Mesothelial cell of epicardium (in vitro differentiated cells): ENCODE results near the gene MAN1A1. TPM values are rescaled to one million over a fixed set of nuclear protein-coding genes. Genes with fewer than 3 reads are reported as not detected.

ENCODE experiments used
- DNase-seq, 2 experiments: peaks; one replicate each; pipeline ENCODE4 v3.0.0; 2021; ENCODE audit warnings: low spot score in 2 of 2; ENCODE audit not compliant: unreplicated experiment in 2 of 2
- H3K27ac Mint-ChIP-seq: 2 replicates; pipeline ENCODE4 v1.8.0; 2021; ENCODE audit warnings: mixed read lengths
- H3K27me3 Mint-ChIP-seq: 2 replicates; pipeline ENCODE4 v1.8.0; 2021; ENCODE audit warnings: low read depth, mixed read lengths
- H3K36me3 Mint-ChIP-seq: 2 replicates; pipeline ENCODE4 v1.8.0; 2021; ENCODE audit warnings: mixed read lengths
- H3K4me1 Mint-ChIP-seq: 2 replicates; pipeline ENCODE4 v1.8.0; 2021; ENCODE audit warnings: mixed read lengths
- H3K4me3 Mint-ChIP-seq: 2 replicates; pipeline ENCODE4 v1.8.0; 2021; ENCODE audit warnings: mild to moderate bottlenecking, moderate library complexity, mixed read lengths
- H3K9me3 Mint-ChIP-seq: 2 replicates; pipeline ENCODE4 v1.8.0; 2021; ENCODE audit warnings: mixed read lengths
- CTCF ChIP-seq: fragments of 200-600 bp; sonication (generic); IDR thresholded peaks from one replicate; pipeline ENCODE4 v1.5.0; 2021; ENCODE audit warnings: antibody characterized with exemption; ENCODE audit not compliant: unreplicated experiment
- total RNA-seq: library from RNA; stranded (reverse); gene quantifications from 3 replicates; pipeline ENCODE4 v1.2.1, GENCODE V29; 2021

MAN1A1 gene
- total RNA-seq, 1 donor from 2014 or later, result 51.1 TPM

DNA sequence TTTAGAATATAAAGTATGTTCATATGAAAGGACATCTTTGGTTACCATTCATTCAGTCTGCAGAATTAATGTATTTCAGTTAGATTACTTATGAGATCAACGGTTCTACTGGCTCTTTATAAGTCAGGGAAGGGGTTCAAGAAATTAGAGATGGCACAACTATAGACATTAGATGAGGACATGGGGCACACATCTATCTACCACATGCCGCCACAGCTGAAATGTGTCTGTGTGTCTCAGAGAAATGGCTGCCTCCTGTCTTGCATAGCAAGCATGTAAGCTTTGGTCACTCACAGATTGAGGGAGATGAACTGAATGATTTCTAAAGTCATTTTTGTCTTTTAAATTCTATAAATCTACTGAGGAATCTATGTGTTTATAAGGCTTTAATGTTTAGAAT, 142.2 kb downstream of the MAN1A1 start:
- Mint-ChIP-seq H3K4me1 (peaks cover 18% of the 10 kb centered on the region), H3K4me3 (no peak overlapping the region), H3K36me3 (peaks cover 8% of the 10 kb centered on the region), H3K27me3 (no peaks in the 10 kb centered on the region), H3K27ac (peak overlapping the region; percentile 17), H3K9me3 (no peaks in the 10 kb centered on the region)
- no peak for DNase-seq
- no peak for TF ChIP-seq CTCF

DNA sequence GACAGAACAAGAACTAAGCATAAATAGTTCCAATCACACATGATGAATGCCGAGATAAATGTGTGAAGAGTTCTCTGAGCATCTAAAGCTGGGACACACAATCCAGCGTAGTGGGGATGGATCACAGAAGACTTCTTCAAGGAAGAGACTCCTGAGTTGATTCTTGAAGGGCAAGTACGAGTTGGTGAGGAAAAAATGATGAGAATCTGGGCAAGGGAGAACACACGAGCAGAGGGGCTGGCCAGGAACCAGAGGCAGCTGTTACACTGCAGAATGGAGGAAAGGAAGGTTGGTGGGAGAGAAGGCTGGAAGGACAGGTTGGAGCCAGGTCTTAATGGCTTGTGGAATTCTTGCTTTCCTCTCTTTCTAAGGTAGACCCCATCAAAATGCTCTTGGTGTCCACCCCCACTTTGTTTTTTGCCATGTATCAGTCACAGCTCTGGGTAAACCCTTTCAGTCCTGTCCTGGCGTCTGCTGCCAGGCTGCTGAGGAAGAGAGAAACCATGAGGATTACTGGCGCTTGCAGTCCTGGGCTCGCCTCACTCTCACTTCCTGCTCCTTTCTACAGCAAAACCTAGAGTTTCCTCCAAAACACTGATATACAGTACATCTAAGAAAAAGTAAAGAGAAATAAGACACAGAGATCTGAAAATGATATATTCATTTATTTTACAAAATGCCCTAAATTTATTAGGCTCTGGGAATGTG, 143.5 kb downstream of the MAN1A1 start:
- H3K9me3 Mint-ChIP-seq, result no peaks in the 10 kb centered on the region
- peaks cover 8% of the 10 kb centered on the region for H3K36me3 Mint-ChIP-seq
- H3K4me1 Mint-ChIP-seq, result peaks cover 18% of the 10 kb centered on the region
- H3K27me3 Mint-ChIP-seq, result no peaks in the 10 kb centered on the region
- H3K27ac Mint-ChIP-seq, result no peak overlapping the region
- DNase-seq, result no peak
- H3K4me3 Mint-ChIP-seq, result no peak overlapping the region
- no peak for TF ChIP-seq CTCF

GRCh38 chr6:119204719-119205118, 144.8 kb downstream of the MAN1A1 start:
- H3K27ac Mint-ChIP-seq, result no peak overlapping the region
- no peak overlapping the region for H3K4me3 Mint-ChIP-seq
- no peak for TF ChIP-seq CTCF
- peaks cover 8% of the 10 kb centered on the region for H3K36me3 Mint-ChIP-seq
- no peaks in the 10 kb centered on the region for H3K9me3 Mint-ChIP-seq
- no peaks in the 10 kb centered on the region for H3K27me3 Mint-ChIP-seq
- peaks cover 13% of the 10 kb centered on the region for H3K4me1 Mint-ChIP-seq
- DNase-seq, result no peak

DNA sequence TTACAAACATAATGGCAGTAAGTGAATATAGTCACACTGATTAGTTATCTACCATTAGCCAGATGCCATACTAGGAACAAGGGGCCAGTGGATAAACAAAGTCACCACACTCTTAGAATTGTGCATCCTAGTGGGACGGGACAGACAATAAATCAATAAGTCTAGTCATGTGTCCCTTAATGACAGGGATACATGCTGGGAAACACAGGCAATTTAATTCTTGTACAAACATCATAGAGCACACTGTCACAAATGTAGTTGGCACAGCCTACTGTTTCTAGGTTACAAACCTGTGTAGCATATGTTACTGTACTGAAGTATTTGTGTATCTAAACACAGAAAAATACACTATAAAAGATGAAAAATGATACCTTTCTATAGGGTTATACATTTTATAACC, 148.1 kb downstream of the MAN1A1 start:
- no peak for DNase-seq
- Mint-ChIP-seq H3K9me3 (no peaks in the 10 kb centered on the region), H3K27ac (no peak overlapping the region), H3K36me3 (peaks cover 18% of the 10 kb centered on the region), H3K27me3 (no peaks in the 10 kb centered on the region), H3K4me1 (peaks cover 9% of the 10 kb centered on the region), H3K4me3 (no peak overlapping the region)
- no peak for TF ChIP-seq CTCF

DNA sequence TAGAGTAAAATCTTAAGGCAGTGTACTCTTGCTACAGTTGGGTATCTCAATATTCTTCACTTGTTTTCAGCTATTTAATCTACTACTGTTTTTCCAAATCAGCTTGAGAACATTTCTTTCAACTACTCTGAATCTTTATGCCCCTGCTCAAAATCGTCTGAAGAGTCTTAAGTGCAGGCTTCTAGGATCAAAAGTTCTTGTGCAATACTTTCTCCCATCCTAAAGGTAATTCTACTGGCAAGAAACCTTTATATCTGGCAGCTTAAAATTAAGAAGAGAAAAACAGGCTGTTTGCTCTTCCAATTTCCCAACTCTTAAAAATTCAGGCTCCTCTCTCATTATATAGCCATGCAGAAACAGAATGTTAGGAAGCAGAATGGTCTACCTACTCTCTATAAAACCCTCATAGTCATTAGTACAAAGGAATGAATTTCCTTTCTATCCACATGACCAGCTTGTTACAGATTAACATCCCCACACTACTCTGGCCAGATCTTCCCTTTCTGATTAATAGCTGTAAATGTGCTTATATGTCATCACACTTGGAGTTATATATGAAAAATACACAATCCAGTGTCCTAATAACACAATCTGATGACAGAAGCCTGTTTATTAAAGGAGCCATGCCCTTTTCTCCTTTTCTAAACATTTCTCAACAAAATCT, 148.9 kb downstream of the MAN1A1 start:
- H3K27me3 Mint-ChIP-seq, result no peaks in the 10 kb centered on the region
- no peak overlapping the region for H3K4me3 Mint-ChIP-seq
- H3K36me3 Mint-ChIP-seq, result peaks cover 20% of the 10 kb centered on the region
- peaks cover 10% of the 10 kb centered on the region for H3K4me1 Mint-ChIP-seq
- peak overlapping the region; percentile 14 for H3K27ac Mint-ChIP-seq
- no peak for TF ChIP-seq CTCF
- no peaks in the 10 kb centered on the region for H3K9me3 Mint-ChIP-seq
- no peak for DNase-seq
